HepG2 (cell line): Measurements from ENCODE around the gene C1S. TPM values are rescaled to one million over a fixed set of nuclear protein-coding genes. Genes with fewer than 3 reads are reported as not detected.

ENCODE experiments used
- ATAC-seq: fragments of 200-7000 bp; cut with Tn5 transposase; 3 replicates; pipeline ENCODE4 v1.9.1; 2020; ENCODE audit warnings: mild to moderate bottlenecking, moderate library complexity
- BruUV-seq: library from RNA; stranded (reverse); fragments of 400-500 nt; replicated peaks from 2 replicates; lab custom pipeline; 2021; lab: Mats Ljungman, UMichigan
- CTCF ChIA-PET: fragments of 300-600 bp; formaldehyde crosslinking; extraction: SDS; loops from one replicate; lab custom pipeline; 2021; ENCODE audit warnings: low total read pairs, inconsistent platforms, low intra/inter-chr PET ratio; lab: Yijun Ruan, JAX
- POLR2A ChIA-PET: fragments of 350-600 bp; sonication (Branson Sonifier 250); formaldehyde crosslinking; loops from one replicate; lab custom pipeline; 2020; ENCODE audit warnings: antibody characterized with exemption, inconsistent platforms; lab: Yijun Ruan, JAX
- DNase-seq: peaks from one replicate; pipeline ENCODE4 v3.0.0-alpha.2; 2015; ENCODE audit warnings: low spot score
- FAIRE-seq: peaks from 3 replicates; lab custom pipeline; 2011; peaks lifted over from hg19 to GRCh38; lab: Jason Lieb, UNC
- H2AFZ ChIP-seq: one replicate; pipeline ENCODE4 v1.6.1; 2011; ENCODE audit warnings: low read length, inconsistent platforms
- H3K27ac ChIP-seq: fragments of 300-600 bp; 3 replicates; pipeline ENCODE4 v1.8.0; 2011; ENCODE audit warnings: mixed run types, mild to moderate bottlenecking, mixed read lengths, low read length, inconsistent platforms; ENCODE audit not compliant: insufficient read depth; ENCODE audit errors: extremely low read length
- H3K27me3 ChIP-seq, 2 experiments: fragments of 200-600 bp in 1 of 2; 2 replicates in 1 of 2; 3 replicates in 1 of 2; pipeline versions ENCODE4 v1.6.0 to v1.8.0; 2011; ENCODE audit warnings: low read length in 2 of 2, mild to moderate bottlenecking in 2 of 2, moderate library complexity in 2 of 2, inconsistent platforms in 1 of 2; ENCODE audit not compliant: insufficient read depth in 2 of 2, control insufficient read depth in 1 of 2
- H3K36me3 ChIP-seq, 2 experiments: fragments of 200-600 bp in 1 of 2; replicated peaks in 1 of 2; 2 replicates in 1 of 2; 3 replicates in 1 of 2; pipeline versions ENCODE4 v1.5.1 to v1.8.0; 2011; ENCODE audit warnings: low read length in 2 of 2, inconsistent platforms in 1 of 2; ENCODE audit not compliant: insufficient read depth in 2 of 2, control insufficient read depth in 1 of 2
- H3K4me1 ChIP-seq: 2 replicates; pipeline ENCODE4 v1.5.1; 2012; ENCODE audit warnings: low read length, inconsistent platforms; ENCODE audit not compliant: insufficient read depth
- H3K4me2 ChIP-seq: 2 replicates; pipeline ENCODE4 v1.6.0; 2011; ENCODE audit warnings: low read depth, low read length, inconsistent platforms
- H3K4me3 ChIP-seq, 3 experiments: fragments of 200-600 bp in 1 of 3; sonication (generic), shearing (Covaris generic) in 1 of 3; replicated peaks in 1 of 3; 2 replicates each; pipeline ENCODE4 v1.5.1; 2011 to 2016; ENCODE audit warnings: low read length in 3 of 3, inconsistent platforms in 2 of 3, low read depth in 2 of 3, mild to moderate bottlenecking in 2 of 3, control low read depth in 1 of 3, mixed read lengths in 1 of 3; ENCODE audit not compliant: insufficient read depth in 1 of 3
- H3K79me2 ChIP-seq: one replicate; pipeline ENCODE4 v1.6.1; 2011; ENCODE audit warnings: low read length, inconsistent platforms; ENCODE audit not compliant: insufficient read depth
- H3K9ac ChIP-seq: 2 replicates; pipeline ENCODE4 v1.6.0; 2011; ENCODE audit warnings: mild to moderate bottlenecking, low read depth, low read length, inconsistent platforms; ENCODE audit not compliant: insufficient read depth
- H3K9me3 ChIP-seq: 2 replicates; pipeline ENCODE4 v1.5.1; 2012; ENCODE audit warnings: mild to moderate bottlenecking, low read length
- H4K20me1 ChIP-seq: 2 replicates; pipeline ENCODE4 v1.6.0; 2011; ENCODE audit warnings: inconsistent platforms, mild to moderate bottlenecking, low read length, moderate library complexity; ENCODE audit not compliant: insufficient read depth
- ATAD3A ChIP-seq: sonication (generic); formaldehyde crosslinking; IDR thresholded peaks from 2 replicates; pipeline ENCODE4 v1.4.0; 2020; ENCODE audit warnings: missing genetic modification reagents
- FOXA1 ChIP-seq, 2 experiments: fragments of 450-650 bp in 1 of 2; sonication (generic) in 1 of 2; formaldehyde crosslinking in 1 of 2; IDR thresholded peaks; 2 replicates each; pipeline versions ENCODE4 v1.4.0 to v1.6.1; 2016 to 2020; ENCODE audit warnings: missing genetic modification reagents in 1 of 2
- GFI1 ChIP-seq: sonication (generic); formaldehyde crosslinking; IDR thresholded peaks from 2 replicates; pipeline ENCODE4 v1.5.0; 2020; ENCODE audit warnings: missing genetic modification reagents, mild to moderate bottlenecking, borderline replicate concordance
- GTF2F1 ChIP-seq: fragments of 150-350 bp; IDR thresholded peaks from 2 replicates; pipeline ENCODE4 v1.6.1; 2014; ENCODE audit warnings: low read length
- HNRNPH1 ChIP-seq: fragments of 200-400 bp; formaldehyde crosslinking; optimal IDR thresholded peaks from 2 replicates; pipeline ENCODE3; 2017; ENCODE audit warnings: mild to moderate bottlenecking, low read depth, low read length
- KLF11 ChIP-seq: IDR thresholded peaks from 2 replicates; pipeline ENCODE4 v1.6.1; 2016; ENCODE audit warnings: missing compliant biosample characterization
- NCOA5 ChIP-seq: sonication (generic); formaldehyde crosslinking; IDR thresholded peaks from 2 replicates; pipeline ENCODE4 v1.4.0; 2020; ENCODE audit warnings: missing genetic modification reagents
- PHF20 ChIP-seq: sonication (generic); formaldehyde crosslinking; IDR thresholded peaks from 2 replicates; pipeline ENCODE4 v1.5.0; 2020; ENCODE audit warnings: mild to moderate bottlenecking, missing genetic modification reagents
- XBP1 ChIP-seq: sonication (generic); formaldehyde crosslinking; IDR thresholded peaks from 2 replicates; pipeline ENCODE4 v1.5.0; 2020; ENCODE audit warnings: missing genetic modification reagents
- ZNF17 ChIP-seq: sonication (generic); formaldehyde crosslinking; IDR thresholded peaks from 2 replicates; pipeline ENCODE4 v1.5.0; 2020; ENCODE audit warnings: mild to moderate bottlenecking, missing genetic modification reagents
- ZNF253 ChIP-seq: sonication (generic); formaldehyde crosslinking; IDR thresholded peaks from 2 replicates; pipeline ENCODE4 v1.8.0; 2022; ENCODE audit warnings: mild to moderate bottlenecking, missing genetic modification reagents, borderline replicate concordance
- ZNF496 ChIP-seq: sonication (generic); formaldehyde crosslinking; IDR thresholded peaks from 2 replicates; pipeline ENCODE4 v1.8.1; 2023; ENCODE audit warnings: mild to moderate bottlenecking, moderate library complexity, missing genetic modification reagents; ENCODE audit not compliant: insufficient replicate concordance
- ZSCAN20 ChIP-seq: sonication (generic); formaldehyde crosslinking; IDR thresholded peaks from 2 replicates; pipeline ENCODE4 v1.4.0; 2020; ENCODE audit warnings: missing genetic modification reagents, mild to moderate bottlenecking, borderline replicate concordance
- WGBS: methylation state at CpG from one replicate; pipeline ENCODE4 v1.1.6; 2017; ENCODE audit warnings: low lambda C conversion rate; 5-methylcytosine and 5-hydroxymethylcytosine counted together
- in situ Hi-C: cut with HindIII; loops from 2 replicates; pipeline ENCODE4 v1.10.0; 2017; ENCODE audit warnings: low pct_unique_long_range_greater_than_20kb; ENCODE audit not compliant: extremely low pct_ligation_motif_present
- intact Hi-C: fragments of 100-400 bp; cut with micrococcal nuclease; formaldehyde crosslinking; loops from one replicate; pipeline ENCODE4 v1.10.0; 2022; ENCODE audit not compliant: unreplicated experiment
- polyA plus RNA-seq, 8 experiments: library from polyadenylated mRNA; depleted of rRNA in 3 of 8; stranded (reverse) in 7 of 8; unstranded in 1 of 8; fragments of >200 nt; fragmentation: Illumina TruSeq in 4 of 8; extraction: Trizol in 4 of 8; gene quantifications; 2 replicates each; pipeline versions ENCODE4 v1.2.1 to v1.2.3, GENCODE V29; 2011 to 2016; ENCODE audit warnings: low read depth in 4 of 8, missing spikeins in 1 of 8, mixed read lengths in 1 of 8; ENCODE audit not compliant: insufficient read depth in 1 of 8
- total RNA-seq, 5 experiments: library from RNA; depleted of rRNA; stranded (reverse); fragments of >200 nt; fragmentation: Illumina TruSeq; extraction: Trizol; gene quantifications; 2 replicates each; pipeline ENCODE4 v1.2.3, GENCODE V29; 2016; ENCODE audit warnings: low read depth in 1 of 5
- TF ChIP-seq, protein P1 (sequence below): sonication (generic); formaldehyde crosslinking; IDR thresholded peaks from 2 replicates; pipeline ENCODE4 v1.4.0; 2020; ENCODE audit warnings: missing genetic modification reagents, borderline replicate concordance

The C1S gene
- total and polyA plus RNA-seq, 2 of the 13 experiments (the other 11 are each of a cell fraction or from before 2014, with no cell fraction given) = 14.5 to 18.2 TPM

DNA sequence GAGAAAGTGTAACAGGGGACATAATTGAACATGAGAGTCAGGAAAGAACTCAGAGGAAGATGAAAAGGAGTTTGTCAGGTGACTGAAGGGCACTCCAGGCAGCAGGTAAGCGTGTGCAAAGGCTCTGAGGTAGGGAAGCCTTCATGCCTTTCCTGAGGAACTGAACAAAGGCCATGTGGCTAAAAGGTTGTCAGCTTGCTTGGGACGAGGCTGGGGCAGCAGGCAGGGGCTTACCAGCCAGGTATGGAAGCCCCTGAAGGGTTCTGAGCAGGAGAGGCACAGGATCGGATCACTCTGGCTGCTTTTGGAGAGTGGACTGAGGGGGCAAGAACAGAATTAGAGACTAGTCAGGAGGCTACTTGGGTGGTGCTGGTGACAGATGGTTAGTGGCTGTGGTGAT, 47.4 kb upstream of the C1S start:
- H3K4me1 ChIP-seq = peaks cover 34% of the 10 kb centered on the region

DNA sequence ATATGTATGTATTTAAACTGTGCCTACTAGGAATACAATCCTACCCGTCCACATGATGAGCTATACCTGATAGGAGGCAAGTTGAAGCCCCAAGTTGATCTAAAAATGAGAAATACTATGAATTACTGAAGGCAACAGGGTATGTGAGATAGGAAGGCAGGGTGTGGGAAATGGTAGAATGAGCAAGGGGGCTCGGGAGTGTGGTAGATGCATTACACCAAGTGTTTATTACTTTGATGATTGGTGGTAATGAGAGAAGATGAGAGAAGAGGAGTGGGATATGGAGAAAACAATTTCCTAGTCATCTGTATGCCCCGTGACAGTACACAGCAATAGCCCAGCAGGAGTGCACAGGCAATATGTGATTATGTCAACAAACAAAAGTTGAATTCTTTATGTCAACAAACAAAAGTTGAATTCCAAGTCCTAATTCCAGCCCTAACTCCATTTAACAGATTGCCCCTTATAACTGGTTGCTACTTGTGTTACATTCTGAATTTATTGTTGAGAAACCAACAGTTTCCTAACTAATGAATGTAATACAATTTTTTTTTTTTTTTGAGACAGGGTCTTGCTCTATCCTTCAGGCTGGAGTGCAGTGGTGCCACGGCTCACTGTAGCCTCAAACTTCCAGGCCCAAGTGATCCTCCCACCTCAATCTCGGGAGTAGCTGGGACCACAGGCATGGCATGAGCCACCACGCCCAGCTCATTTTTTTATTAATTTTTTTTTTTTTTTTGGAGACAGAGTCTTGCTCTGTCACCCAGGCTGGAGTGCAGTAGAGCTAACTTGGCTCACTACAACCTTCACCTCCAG, 44.8 kb upstream of the C1S start:
- Histone ChIP-seq H3K79me2 (peaks cover 31% of the 10 kb centered on the region), H3K27ac (no peak overlapping the region), H4K20me1 (no peaks in the 10 kb centered on the region), H2AFZ (no peak overlapping the region), H3K4me2 (no peak overlapping the region; the same call in 1 of the 2 replicates), H3K4me1 (peaks cover 35% of the 10 kb centered on the region), H3K27me3 (no peaks in the 10 kb centered on the region; a peak in 1 of 5 replicates), H3K9ac (no peak overlapping the region), H3K36me3 (peaks cover 2 to 6% of the 10 kb centered on the region in 2 experiments; a peak in 4 of 5 replicates), H3K4me3 (no peak overlapping the region; a peak in 1 of 6 replicates), H3K9me3 (no peaks in the 10 kb centered on the region)
- TSS peak; percentile 5 for BruUV-seq
- ChIA-PET CTCF (no interaction called here), POLR2A (interaction anchor here (0.9 to 4.1 kb wide), 3 partner anchors 14 to 70 kb away, joined by 3 to 52 read pairs (median 3); no protein-coding TSS in a partner anchor)
- TF ChIP-seq KLF11 (CRISPR knock-in tag) = no peak
- TF ChIP-seq FOXA1 (IDR thresholded peaks at IDR 0.05) = peak; percentile 94
- no peak for TF ChIP-seq FOXA1 (CRISPR knock-in tag; IDR thresholded peaks at IDR 0.05)
- no peak for TF ChIP-seq ZNF17 (CRISPR knock-in tag)
- TF ChIP-seq, protein P1, sequence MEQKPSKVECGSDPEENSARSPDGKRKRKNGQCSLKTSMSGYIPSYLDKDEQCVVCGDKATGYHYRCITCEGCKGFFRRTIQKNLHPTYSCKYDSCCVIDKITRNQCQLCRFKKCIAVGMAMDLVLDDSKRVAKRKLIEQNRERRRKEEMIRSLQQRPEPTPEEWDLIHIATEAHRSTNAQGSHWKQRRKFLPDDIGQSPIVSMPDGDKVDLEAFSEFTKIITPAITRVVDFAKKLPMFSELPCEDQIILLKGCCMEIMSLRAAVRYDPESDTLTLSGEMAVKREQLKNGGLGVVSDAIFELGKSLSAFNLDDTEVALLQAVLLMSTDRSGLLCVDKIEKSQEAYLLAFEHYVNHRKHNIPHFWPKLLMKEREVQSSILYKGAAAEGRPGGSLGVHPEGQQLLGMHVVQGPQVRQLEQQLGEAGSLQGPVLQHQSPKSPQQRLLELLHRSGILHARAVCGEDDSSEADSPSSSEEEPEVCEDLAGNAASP (CRISPR knock-in tag) = no peak
- in situ Hi-C loops (loop anchor here (5.0 kb wide), 1 partner anchor 33 kb away; no protein-coding TSS in a partner anchor), intact Hi-C loops (no loop called here)
- ATAC-seq = no peak
- FAIRE-seq = no peak
- 89% methylated on average over 6 of the region's 6 CpGs for WGBS
- DNase-seq = no peak

More for the DNA sequence above, 47.4 kb upstream of the C1S start:
- DNase-seq = no peak
- H3K79me2 ChIP-seq = peaks cover 36% of the 10 kb centered on the region
- H3K4me3 ChIP-seq = no peak overlapping the region
- POLR2A ChIA-PET = no interaction called here
- H3K27me3 ChIP-seq = no peaks in the 10 kb centered on the region; a peak in 1 of 5 replicates
- no peaks in the 10 kb centered on the region; the same call in 1 of the 2 replicates for H4K20me1 ChIP-seq
- 100% methylated on average over 3 of the region's 3 CpGs for WGBS
- FAIRE-seq = no peak
- no peak overlapping the region for H3K9ac ChIP-seq
- in situ Hi-C loops (no loop called here), intact Hi-C loops (no loop called here)
- peaks cover 2 to 9% of the 10 kb centered on the region in 2 experiments; a peak in 4 of 5 replicates for H3K36me3 ChIP-seq
- ATAC-seq = no peak
- no peaks in the 10 kb centered on the region for H3K9me3 ChIP-seq
- no peak overlapping the region for H3K4me2 ChIP-seq
- CTCF ChIA-PET = no interaction called here
- H3K27ac ChIP-seq = no peak overlapping the region
- no peak overlapping the region for H2AFZ ChIP-seq
- no TSS peak for BruUV-seq
- no peak for TF ChIP-seq GTF2F1
- no peak for TF ChIP-seq GFI1
- no peak for TF ChIP-seq NCOA5 (CRISPR knock-in tag)
- no peak for TF ChIP-seq ATAD3A (CRISPR knock-in tag)
- no peak for TF ChIP-seq XBP1 (CRISPR knock-in tag)
- no peak for TF ChIP-seq HNRNPH1
- TF ChIP-seq PHF20 (CRISPR knock-in tag) = no peak
- no peak for TF ChIP-seq ZNF496
- TF ChIP-seq ZSCAN20 (CRISPR knock-in tag) = no peak
- no peak for TF ChIP-seq ZNF253 (CRISPR knock-in tag)
- TF ChIP-seq, all 625 proteins: peak for 0
